Measurements from ENCODE around the gene EYS. TPM values are rescaled to one million over a fixed set of nuclear protein-coding genes. Genes with fewer than 3 reads are reported as not detected.

Gene EYS
- total and polyA plus RNA-seq, 2 of the 8 experiments (the other 6 are each of a cell fraction or from before 2014, with no cell fraction given) = 0.05 to 0.13 TPM

GRCh38 chr6:65680232-65680631, 26.8 kb downstream of the EYS start:
- FAIRE-seq (no peak), DNase-seq (ENCODE audit: low read depth in 1 of 2, low spot score in 2 of 2) (no peak)
- Histone ChIP-seq H3K18ac (ENCODE audit: extremely low read depth, low read length) (no peak overlapping the region), H4K20me1 (replicated peaks in 1 of 2; ENCODE audit: control insufficient read depth in 1 of 2, insufficient read depth in 2 of 2, low read length in 2 of 2) (no peaks in the 10 kb centered on the region), H3K4me2 (ENCODE audit: insufficient read depth in 1 of 2, low read depth in 2 of 2, low read length in 2 of 2) (no peak overlapping the region), H3K4ac (replicated peaks; ENCODE audit: insufficient read length, low read depth, low read length) (no peak overlapping the region), H3K23me2 (ENCODE audit: low read depth, low read length) (no peaks in the 10 kb centered on the region), H3K79me2 (ENCODE audit: control insufficient read depth in 1 of 2, insufficient read depth in 2 of 2, low read length in 2 of 2) (no peaks in the 10 kb centered on the region), H3K4me3 (ENCODE audit: extremely low read depth in 1 of 4, insufficient read depth in 2 of 4, low read depth in 3 of 4, low read length in 4 of 4) (no peak overlapping the region), H3K9me3 (ENCODE audit: insufficient read depth in 2 of 2, low read depth in 1 of 2, low read length in 1 of 2) (no peaks in the 10 kb centered on the region), H4K91ac (replicated peaks; ENCODE audit: insufficient read length, low read length) (no peak overlapping the region), H3K27me3 (replicated peaks in 1 of 4; ENCODE audit: control insufficient read depth in 3 of 4, extremely low read depth in 1 of 4, insufficient read depth in 3 of 4, low read length in 3 of 4) (no peaks in the 10 kb centered on the region), H2AFZ (ENCODE audit: low read length) (no peak overlapping the region), H2BK15ac (ENCODE audit: low read length) (no peak overlapping the region), H2BK20ac (ENCODE audit: low read length) (no peak overlapping the region), H3K36me3 (ENCODE audit: control insufficient read depth in 2 of 4, insufficient read depth in 4 of 4, low read length in 3 of 4) (no peaks in the 10 kb centered on the region), H4K5ac (ENCODE audit: insufficient read length, low read depth, low read length) (no peak overlapping the region), H2BK5ac (ENCODE audit: low read depth, low read length) (no peak overlapping the region), H4K8ac (ENCODE audit: extremely low read depth, insufficient read depth, low read length) (no peak overlapping the region), H2BK12ac (ENCODE audit: low read depth, low read length) (no peak overlapping the region), H3K23ac (ENCODE audit: insufficient read length) (no peak overlapping the region), H2BK120ac (replicated peaks; ENCODE audit: low read depth, low read length) (no peak overlapping the region), H3K4me1 (replicated peaks in 1 of 4; ENCODE audit: control insufficient read depth in 3 of 4, insufficient read depth in 4 of 4, low read length in 3 of 4) (no peaks in the 10 kb centered on the region), H3K14ac (ENCODE audit: insufficient read length) (no peak overlapping the region), H3K27ac (ENCODE audit: low read depth, low read length) (no peak overlapping the region), H3K79me1 (ENCODE audit: low read depth, low read length) (no peaks in the 10 kb centered on the region), H3K56ac (replicated peaks; ENCODE audit: insufficient read length, low read depth, low read length) (no peak overlapping the region), H2AK5ac (ENCODE audit: low read depth, low read length) (no peak overlapping the region), H3K9ac (replicated peaks in 1 of 4; ENCODE audit: extremely low read depth in 1 of 4, low read depth in 3 of 4, low read length in 3 of 4) (no peak overlapping the region)
- ChIA-PET CTCF (ENCODE audit: partially characterized antibody) (no interaction called here), POLR2A (ENCODE audit: partially characterized antibody) (no interaction called here)
- TF ChIP-seq POU5F1 (IDR thresholded peaks at IDR 0.05; ENCODE audit: low read depth, low read length) (no peak), BACH1 (IDR thresholded peaks at IDR 0.05; ENCODE audit: low read length) (no peak), TBP (IDR thresholded peaks at IDR 0.05; ENCODE audit: low read depth, low read length) (no peak), EP300 (IDR thresholded peaks at IDR 0.05; ENCODE audit: borderline replicate concordance in 1 of 2, low read depth in 2 of 2, low read length in 2 of 2) (no peak), CHD2 (IDR thresholded peaks at IDR 0.05; ENCODE audit: low read length) (no peak), ATF3 (IDR thresholded peaks at IDR 0.05; ENCODE audit: insufficient read depth, low read depth, low read length) (no peak), POLR2AphosphoS5 (IDR thresholded peaks at IDR 0.05; ENCODE audit: low read depth, low read length) (no peak), USF2 (IDR thresholded peaks at IDR 0.05; ENCODE audit: low read length) (no peak), EZH2 (IDR thresholded peaks at IDR 0.05; ENCODE audit: low read depth, low read length, severe bottlenecking) (no peak), RXRA (IDR thresholded peaks at IDR 0.05; ENCODE audit: insufficient read depth, low read depth, low read length) (no peak), CREB1 (IDR thresholded peaks at IDR 0.05) (no peak), JUN (IDR thresholded peaks at IDR 0.05; ENCODE audit: low read depth, low read length) (no peak)

Measured in H1 (cell line).